ENCODE measurements around the gene DNAH8.
"Not testable (repeated sequence)": the region's sequence is repeated elsewhere in the genome, so short reads cannot be mapped to it uniquely, and the experiment has no call there.

Gene DNAH8

DNA sequence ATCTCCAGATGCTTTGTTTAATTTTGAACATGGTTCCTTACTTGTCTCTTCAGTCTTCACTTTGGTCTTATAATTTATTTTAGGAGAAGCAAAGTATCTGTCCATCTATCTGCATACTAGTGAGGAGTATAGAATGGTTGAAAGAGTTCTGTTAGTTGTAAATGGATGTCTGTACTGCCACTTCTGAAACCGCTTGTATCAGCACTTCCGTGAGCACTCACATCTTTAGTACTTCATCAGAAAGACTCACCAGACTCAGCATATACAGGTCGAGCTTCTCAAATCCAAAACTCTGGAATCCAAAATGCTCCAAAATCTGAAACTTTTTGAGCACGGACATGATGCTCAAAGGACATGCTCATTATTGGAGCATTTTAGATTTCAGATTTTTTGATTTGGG is 191.5 kb downstream of the DNAH8 start:
- no peak for DNase-seq (ENCODE audit: low spot score)

DNA sequence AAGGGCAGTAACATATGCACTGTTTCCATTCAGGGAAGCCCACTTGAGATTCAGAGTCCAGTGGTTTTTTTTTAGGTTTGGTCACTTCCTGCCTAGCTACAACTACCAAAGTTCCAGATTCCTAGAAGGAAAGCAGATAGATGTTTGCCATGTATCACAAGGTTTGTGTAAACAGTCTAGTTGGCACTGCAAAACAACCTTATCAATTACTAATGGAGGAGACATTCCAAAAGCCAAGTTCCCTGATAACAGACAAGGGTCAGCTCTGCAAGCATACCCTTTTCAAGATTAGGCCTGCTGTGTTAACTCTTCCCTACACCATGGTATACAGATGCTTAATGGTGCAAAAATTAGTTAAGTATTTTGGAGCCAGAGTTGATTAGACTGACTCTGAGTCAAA is 192.2 kb downstream of the DNAH8 start:
- no peak for DNase-seq (ENCODE audit: low spot score)

DNA sequence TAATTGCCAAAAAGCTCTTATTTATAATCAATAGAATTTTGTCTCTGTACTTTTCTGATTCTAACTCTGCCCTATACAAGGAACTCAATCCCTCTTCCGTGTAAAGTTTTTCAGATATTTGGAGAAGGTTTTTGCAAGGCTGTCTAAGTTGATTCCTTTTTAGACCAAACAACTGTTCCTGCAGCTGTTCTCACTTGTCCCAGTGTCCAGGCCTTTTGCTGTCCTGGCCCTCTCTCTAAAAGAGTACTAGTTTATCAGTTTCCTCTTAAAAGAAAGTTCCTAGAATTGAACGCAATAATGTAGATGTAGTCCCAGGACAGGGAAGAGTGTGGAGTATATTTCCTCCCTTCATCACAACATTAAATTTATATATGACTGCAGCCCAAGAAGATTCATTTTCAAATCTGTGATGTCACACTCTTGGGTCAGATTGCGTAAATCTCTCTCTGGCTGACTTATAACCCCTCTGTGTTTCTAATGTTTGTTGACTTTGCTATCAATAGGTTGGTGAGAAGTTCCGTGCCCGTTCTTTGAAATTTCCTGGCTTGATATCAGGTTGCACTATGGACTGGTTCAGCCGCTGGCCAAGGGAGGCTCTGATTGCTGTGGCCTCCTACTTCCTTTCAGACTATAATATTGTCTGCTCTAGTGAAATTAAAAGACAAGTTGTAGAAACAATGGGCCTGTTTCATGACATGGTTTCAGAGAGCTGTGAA is 194.1 kb downstream of the DNAH8 start:
- DNase-seq (ENCODE audit: low spot score), result no peak

DNA sequence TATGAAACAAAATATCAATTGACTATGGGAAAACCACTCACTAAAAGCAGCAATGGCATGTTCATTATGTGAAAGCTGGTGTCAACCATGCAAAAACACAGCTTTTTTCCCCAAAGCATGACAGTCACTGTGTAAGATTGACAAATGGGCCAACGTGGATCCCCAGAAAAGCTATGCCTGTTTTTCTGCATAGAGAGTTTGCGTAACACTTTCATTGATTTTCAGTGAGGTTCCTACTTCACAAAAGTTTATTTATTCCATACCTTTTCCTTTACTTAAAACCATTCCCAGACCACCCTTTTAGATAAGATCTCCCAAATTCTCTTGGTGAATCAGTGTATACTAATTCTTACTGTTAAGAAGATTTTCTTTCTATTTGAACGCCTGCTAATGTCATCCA is 195.1 kb downstream of the DNAH8 start:
- DNase-seq (ENCODE audit: low spot score), result no peak

DNA sequence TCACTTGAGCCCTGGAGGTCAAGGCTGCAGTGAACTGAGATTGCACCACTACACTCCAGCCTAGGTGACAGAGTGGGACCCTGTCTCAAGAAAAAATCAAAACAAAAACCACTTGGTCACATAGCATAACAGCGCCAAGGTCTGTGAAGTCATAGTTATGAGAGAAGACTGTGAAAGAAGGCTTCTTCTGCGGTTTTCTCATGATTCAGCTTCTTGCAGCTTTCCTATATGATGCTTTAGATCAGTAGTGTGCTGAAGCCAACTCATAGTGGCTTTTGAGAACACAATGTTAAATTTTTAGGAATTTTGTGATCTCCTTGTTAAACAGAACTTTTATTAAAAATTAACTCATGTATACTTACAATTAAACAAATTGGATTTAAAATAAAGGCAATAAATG is 197.3 kb downstream of the DNAH8 start:
- DNase-seq (ENCODE audit: low spot score), result no peak

DNA sequence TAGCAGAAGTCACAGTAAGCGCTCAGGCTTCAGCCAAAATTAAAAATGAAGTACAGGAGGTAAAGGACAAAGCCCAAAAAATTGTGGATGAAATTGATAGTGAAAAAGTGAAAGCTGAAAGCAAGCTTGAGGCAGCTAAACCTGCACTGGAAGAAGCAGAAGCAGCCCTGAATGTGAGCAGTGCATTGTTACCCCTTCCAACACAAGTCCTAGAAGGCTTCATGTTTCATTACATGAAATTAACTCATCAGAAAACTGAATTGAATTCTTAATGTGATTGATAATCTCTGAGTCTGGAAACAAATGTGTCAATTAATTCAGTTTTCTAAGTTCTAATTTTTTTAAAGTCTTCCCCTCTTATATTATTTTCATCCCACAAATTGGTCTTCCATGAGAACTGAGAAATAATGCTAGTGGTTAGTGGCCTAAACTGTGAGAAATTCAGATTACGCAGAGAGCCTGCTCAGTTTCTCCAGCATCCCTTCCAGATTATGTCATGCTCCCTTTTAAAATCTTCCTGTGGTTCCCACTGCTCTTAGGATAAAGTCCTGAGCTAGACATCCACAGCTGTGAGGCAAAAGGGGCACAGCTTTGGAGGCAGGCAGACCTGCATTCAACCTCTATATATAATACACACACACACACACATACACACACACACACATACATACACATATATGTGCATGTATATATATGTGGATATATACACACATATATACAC is 200.3 kb downstream of the DNAH8 start:
- DNase-seq (ENCODE audit: low spot score), result no peak

DNA sequence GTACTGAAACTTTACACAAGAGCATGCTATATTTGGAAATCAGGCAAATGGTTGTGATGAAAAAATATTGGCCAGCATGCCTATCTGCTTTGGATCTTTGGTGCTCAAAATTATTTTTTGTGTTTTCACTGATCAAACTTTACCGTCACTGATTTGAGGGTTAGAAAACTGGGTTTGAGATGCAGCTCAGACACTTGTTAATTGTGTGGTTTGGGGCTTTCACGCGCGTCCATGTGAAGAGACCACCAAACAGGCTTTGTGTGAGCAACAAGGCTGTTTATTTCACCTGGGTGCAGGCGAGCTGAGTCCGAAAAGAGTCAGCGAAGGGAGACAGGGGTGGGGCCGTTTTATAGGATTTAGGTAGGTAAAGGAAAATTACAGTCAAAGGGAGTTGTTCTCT is 206.4 kb downstream of the DNAH8 start:
- DNase-seq (ENCODE audit: low spot score), result not testable (repeated sequence)

DNA sequence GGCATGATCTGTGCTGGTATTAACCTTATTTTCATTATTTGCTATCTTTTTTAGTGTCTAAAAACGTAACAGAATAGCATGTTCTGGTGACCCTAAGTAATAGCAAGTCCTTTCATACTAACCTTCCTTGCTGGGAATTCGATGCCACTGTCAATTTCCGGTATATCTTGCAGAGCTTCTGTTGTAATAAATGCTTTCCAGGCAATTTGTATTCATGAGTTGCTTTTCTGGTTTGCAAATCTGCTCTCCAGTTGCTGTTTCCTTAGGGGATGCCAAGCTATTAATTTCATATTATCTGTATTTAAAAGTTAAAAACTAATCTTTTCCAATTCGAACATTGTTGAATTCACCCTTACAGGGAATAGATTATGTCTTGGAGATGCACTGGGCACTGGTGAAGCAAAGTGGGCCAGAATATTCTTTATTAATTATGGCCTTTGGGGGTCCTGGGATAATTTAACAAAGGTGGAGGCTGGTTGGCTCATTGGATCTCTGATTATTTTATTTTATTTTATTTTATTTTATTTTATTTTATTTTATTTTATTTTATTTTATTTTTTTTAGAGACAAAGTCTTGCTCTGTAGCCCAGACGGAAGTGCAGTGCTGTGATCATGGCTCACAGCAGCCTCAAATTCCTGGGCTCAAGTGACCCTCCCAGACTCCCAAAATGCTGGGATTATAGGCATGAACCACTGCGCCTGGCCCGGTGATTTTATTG is 209.8 kb downstream of the DNAH8 start:
- no peak for DNase-seq (ENCODE audit: low spot score)

DNA sequence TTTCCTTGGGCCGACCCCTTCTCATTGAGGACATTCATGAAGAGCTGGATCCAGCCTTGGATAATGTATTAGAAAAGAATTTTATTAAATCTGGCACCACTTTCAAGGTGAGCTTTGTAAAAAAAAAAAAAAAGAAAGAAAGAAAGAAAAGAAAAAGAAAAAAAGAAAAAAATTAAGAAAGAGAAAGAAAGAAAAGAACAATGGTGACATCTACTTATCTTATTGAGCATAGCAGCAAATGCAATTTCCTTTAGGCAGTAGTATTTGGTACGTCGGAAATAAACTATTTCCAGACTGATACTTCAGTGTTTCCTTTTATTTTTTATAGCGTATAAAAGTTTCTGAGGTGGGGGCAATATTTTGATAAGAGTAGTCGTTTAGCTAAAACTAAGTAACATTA is 214.4 kb downstream of the DNAH8 start:
- no peak for DNase-seq (ENCODE audit: low spot score)

DNA sequence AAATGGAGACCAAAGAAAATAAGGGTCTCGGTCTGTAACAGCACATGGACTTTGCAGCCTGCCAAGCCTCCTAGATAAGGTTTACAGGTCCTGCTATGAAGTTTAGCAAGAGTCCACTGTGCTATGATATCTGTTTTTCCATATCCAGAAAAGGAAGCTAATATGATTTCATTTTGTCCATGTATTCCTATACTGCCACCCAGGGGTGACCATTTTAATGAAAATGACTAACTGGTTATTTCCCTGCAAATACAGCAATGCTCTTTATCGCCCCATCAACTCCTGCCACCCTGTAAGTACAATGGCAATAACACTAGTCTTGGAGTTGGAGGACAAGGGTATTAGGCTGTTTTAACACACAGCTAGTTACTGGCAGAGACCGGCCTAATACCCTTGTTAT is 218.3 kb downstream of the DNAH8 start:
- DNase-seq (ENCODE audit: low spot score), result peak; percentile 10

DNA sequence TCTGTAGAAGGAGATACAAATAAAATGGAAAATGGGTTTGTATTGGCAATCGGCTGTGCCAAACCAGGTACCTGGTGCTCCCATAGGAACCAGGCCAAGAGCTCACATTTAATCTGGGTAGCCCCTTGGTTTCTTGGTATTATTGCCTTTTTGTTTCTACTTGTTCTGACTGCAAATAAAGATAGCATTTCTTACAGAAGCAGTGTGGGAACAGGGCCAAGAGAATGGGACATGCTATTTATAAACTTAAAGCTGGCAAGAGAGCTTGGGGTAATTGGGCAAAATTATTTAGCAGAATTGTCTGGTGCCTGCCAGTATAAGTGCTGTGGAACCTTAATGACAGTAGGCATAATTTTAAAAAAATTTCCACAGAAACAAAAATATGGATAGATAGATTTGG is 219.9 kb downstream of the DNAH8 start:
- DNase-seq (ENCODE audit: low spot score), result no peak

DNA sequence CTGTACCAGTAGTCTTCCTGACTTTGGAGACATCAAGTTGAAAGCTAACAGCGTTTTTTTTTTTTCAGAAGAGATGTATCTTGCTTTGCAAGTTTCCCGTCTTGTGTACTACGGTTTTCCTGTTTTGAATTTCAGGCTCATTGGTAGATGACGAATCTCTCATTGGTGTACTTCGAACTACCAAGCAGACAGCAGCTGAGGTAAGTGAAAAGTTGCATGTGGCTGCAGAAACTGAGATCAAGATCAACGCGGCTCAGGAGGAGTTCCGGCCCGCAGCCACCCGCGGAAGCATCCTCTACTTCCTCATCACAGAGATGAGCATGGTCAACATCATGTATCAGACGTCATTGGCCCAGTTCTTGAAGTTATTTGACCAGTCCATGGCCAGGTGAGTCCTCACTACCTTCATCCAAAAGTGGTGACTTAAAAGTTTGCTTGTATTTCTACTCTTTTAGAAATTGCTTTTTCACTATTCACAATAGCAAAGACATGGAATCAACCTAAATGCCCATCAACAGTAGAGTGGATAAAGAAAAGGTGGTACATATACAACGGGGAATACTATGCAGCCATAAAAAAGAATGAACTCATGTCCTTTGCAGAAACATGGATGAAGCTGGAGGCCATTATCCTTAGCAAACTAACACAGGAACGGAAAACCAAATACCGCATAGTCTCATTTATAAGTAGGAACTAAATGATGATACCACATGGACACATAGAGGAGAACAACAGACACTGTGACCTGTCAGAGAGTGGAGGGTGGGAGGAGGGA is 222.9 kb downstream of the DNAH8 start:
- DNase-seq (ENCODE audit: low spot score), result peak; percentile 1

DNA sequence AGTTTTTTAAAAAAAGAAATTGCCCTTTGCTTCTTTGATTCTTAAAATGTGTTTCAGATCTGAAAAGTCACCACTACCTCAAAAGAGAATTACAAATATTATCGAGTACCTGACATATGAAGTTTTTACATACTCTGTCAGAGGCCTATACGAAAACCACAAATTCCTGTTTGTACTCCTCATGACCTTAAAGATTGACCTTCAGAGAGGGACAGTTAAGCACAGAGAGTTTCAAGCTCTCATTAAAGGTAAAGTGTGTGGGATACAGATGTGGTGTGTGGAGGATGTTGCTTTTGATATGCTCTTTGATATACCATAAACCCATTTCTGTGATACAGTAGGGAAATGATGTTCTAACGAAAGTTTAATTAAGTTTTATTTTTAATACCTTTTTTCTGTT is 223.6 kb downstream of the DNAH8 start:
- DNase-seq (ENCODE audit: low spot score), result no peak

DNA sequence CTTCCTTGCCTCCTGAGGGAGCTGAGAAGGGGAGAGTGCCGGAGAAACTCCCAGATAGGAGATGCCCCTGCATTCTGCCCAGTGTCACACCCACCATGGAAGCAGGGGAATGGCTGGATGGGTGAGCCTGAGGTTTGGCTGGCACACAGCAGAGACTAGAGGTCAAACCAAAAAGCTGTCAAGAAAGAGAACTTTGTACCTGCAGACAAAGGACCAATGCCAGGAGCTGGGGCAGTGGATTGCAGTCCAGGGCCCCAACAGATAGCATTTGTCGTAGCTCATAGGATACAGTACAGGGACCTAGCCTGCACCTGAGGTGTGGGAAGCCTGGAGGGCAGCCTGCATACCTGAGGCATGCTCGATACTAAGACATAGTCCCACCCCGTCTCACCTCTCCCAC is 227.3 kb downstream of the DNAH8 start:
- no peak for DNase-seq (ENCODE audit: low spot score)

DNA sequence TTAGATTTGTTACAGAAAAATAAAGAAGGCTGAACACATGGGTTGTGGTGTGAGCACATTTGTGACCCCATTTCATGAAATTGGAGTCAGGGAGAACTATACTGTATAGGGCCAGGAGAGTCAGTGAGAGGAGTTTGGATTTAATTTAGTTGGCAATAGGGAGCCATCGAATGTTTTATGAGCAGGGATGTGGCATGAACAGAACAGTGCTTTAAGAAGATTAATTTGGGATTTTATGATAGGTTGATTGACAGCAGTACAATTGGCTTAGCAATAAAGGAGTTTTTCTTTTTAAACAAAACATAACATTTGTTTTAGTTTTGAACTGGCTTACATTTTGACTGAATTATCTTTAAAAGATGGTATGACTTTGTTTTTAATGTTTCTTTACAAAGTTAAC is 227.9 kb downstream of the DNAH8 start:
- DNase-seq (ENCODE audit: low spot score), result no peak

DNA sequence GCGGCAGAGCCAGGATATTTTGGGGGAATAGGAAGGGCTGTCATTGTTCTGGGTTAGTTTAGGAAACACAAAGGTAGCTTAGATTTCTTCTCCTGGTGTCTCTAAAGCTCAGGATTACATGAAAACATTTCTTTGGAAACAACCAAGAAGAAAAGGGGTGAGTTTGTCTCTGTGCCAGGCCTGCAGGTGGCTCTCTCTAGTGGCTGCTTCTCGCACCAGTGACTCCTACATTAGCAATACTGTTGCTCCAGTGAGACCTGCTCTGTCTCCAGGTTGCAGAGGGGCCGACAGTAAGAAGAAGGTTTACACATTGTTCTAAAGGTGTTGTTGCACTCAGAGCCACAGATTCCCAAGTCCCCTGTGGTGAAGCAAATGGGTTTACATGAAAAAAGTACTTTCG is 228.9 kb downstream of the DNAH8 start:
- DNase-seq (ENCODE audit: low spot score), result no peak

DNA sequence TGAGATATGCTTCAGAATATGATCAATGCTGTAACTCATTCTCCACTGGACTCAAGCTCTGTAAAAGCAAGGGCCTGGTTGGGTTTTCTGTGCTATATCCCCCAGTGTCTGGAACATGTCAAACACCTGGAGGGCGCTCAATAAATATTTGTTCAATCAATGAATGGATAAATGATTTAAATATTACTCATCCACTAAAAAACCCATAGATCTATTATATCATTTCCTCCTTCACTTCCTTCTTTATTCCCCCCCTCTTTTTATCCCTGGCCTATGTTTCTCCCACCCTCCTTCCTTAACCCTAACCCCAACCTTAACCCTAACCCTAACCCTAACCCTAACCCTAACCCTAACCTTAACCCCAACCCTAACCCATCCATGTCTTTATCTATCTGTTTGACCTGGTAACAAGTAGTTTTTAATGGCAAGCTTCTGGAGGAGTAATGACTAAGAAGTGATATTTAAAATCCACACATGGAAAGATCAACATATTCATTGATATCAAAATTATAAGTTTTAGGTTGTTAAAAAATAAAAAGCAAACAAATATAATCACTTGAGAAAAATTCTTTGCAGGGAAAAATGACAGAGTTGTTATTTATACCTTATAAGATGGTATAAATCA is 229.7 kb downstream of the DNAH8 start:
- DNase-seq (ENCODE audit: low spot score), result no peak

DNA sequence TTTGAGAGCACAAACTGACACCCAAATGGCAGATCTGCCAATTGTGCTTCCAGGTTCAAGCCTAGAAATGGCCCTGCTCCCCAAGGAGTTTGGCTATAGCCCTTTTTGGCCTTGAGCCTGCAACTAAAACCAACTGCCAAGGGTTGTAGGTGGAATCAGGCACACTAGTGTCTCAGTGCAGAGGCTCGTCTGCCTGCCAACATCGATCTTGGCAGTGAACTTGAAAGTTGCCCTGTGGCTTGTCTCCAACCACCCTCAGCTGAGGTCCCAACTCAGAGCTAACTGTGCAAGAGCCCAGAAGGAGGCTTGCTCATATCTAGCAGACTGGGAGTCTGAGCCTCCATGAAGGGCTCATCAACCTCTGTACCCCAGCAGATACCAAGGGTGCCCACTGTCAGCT is 240.8 kb downstream of the DNAH8 start:
- no peak for DNase-seq (ENCODE audit: low spot score)

DNA sequence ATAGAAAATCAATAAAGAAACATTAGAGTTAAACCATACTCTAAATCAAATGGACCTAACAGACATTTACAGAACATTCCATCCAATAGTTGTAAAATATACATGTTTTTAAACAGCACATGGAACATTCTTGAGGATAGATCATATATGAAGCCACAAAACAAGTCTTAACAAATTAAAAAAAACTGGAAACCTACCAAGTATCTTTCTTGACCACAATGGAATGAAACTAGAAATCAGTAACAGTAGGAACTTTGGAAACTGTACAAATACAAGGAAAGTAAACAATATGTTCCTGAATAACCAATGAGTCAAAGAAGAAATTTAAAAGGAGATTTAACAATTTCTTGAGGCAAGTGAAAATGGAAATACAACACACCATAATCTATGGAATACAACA is 242.3 kb downstream of the DNAH8 start:
- no peak for DNase-seq (ENCODE audit: low spot score)

DNA sequence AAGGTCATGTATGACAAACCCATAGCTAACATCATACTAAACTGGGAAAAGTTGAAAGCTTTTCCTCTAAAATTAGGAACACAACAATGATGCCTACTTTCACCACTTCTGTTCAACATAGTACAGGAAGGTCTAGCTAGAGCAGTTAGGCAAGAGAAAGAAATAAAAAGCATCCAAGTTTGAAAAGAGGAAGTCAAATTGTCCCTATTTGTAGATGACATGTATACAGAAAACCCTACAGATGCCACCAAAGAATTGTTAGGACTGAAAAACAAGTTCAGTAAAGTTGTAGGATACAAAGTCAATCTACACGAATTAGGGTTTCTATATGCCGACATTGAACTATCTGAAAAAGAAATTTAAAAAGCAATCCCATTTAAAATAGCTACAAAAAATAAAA is 244.0 kb downstream of the DNAH8 start:
- no peak for DNase-seq (ENCODE audit: low spot score)

DNA sequence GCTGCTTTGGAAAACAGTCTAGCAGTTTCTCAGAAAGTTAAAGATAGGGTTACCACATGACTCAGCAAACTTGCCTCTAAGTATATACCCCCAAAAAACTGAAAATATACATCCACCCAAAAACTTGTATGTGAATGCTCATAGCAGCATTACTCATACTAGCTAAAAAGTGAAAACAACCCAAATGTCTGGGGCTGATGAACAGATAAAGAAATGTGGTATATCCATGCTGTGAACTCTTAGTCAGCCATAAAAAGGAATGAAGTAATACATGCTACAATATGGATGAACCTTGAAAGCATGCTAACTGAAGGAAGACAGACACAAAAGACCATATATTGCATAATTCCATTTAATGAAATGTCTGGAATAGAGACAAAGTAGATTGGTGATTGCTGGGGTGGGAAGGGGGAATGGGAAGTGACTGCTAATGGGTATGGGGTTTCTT is 253.6 kb downstream of the DNAH8 start:
- DNase-seq (ENCODE audit: low spot score), result no peak
